ENCODE measurements around the gene PAX7.

PAX7 gene

GRCh38 chr1:18638835-18639364, 8.3 kb downstream of the PAX7 start:
- DNase-seq (ENCODE audit: low read depth), result no peak
- H3K4me3 ChIP-seq (ENCODE audit: low read depth, low read length), result no peak overlapping the region

GRCh38 chr1:18639368-18640055, 8.9 kb downstream of the PAX7 start:
- DNase-seq (ENCODE audit: low read depth), result no peak
- no peak overlapping the region for H3K4me3 ChIP-seq (ENCODE audit: low read depth, low read length)

- no peak for DNase-seq (ENCODE audit: low read depth)
- no peak overlapping the region for H3K4me3 ChIP-seq (ENCODE audit: low read depth, low read length)
Observed at GRCh38 chr1:18640228-18641004, 9.8 kb downstream of the PAX7 start.

GRCh38 chr1:18641005-18641941, 10.6 kb downstream of the PAX7 start:
- no peak for DNase-seq (ENCODE audit: low read depth)
- no peak overlapping the region for H3K4me3 ChIP-seq (ENCODE audit: low read depth, low read length)

- no peak for DNase-seq (ENCODE audit: low read depth)
- H3K4me3 ChIP-seq (ENCODE audit: low read depth, low read length), result no peak overlapping the region
Observed at GRCh38 chr1:18642278-18643095, 11.8 kb downstream of the PAX7 start.

- DNase-seq (ENCODE audit: low read depth), result no peak
- peak overlapping the region; percentile 9 for H3K4me3 ChIP-seq (ENCODE audit: low read depth, low read length)
Observed at GRCh38 chr1:18643154-18644012, 12.7 kb downstream of the PAX7 start.

GRCh38 chr1:18644013-18644399, 13.4 kb downstream of the PAX7 start:
- no peak for DNase-seq (ENCODE audit: low read depth)
- no peak overlapping the region for H3K4me3 ChIP-seq (ENCODE audit: low read depth, low read length)

- no peak overlapping the region for H3K4me3 ChIP-seq (ENCODE audit: low read depth, low read length)
- DNase-seq (ENCODE audit: low read depth), result no peak
Observed at GRCh38 chr1:18644446-18644845, 13.8 kb downstream of the PAX7 start.

- DNase-seq (ENCODE audit: low read depth), result no peak
- no peak overlapping the region for H3K4me3 ChIP-seq (ENCODE audit: low read depth, low read length)
Observed at GRCh38 chr1:18644973-18645746, 14.5 kb downstream of the PAX7 start.

GRCh38 chr1:18645747-18646090, 15.1 kb downstream of the PAX7 start:
- DNase-seq (ENCODE audit: low read depth), result no peak
- no peak overlapping the region for H3K4me3 ChIP-seq (ENCODE audit: low read depth, low read length)

GRCh38 chr1:18646091-18646785, 15.6 kb downstream of the PAX7 start:
- DNase-seq (ENCODE audit: low read depth), result no peak
- no peak overlapping the region for H3K4me3 ChIP-seq (ENCODE audit: low read depth, low read length)

GRCh38 chr1:18646786-18647410, 16.3 kb downstream of the PAX7 start:
- no peak for DNase-seq (ENCODE audit: low read depth)
- no peak overlapping the region for H3K4me3 ChIP-seq (ENCODE audit: low read depth, low read length)

GRCh38 chr1:18647681-18648214, 17.1 kb downstream of the PAX7 start:
- no peak for DNase-seq (ENCODE audit: low read depth)

GRCh38 chr1:18649693-18650370, 19.2 kb downstream of the PAX7 start:
- DNase-seq (ENCODE audit: low read depth), result no peak
- no peak overlapping the region for H3K4me3 ChIP-seq (ENCODE audit: low read depth, low read length)

More at GRCh38 chr1:18647681-18648214, 17.1 kb downstream of the PAX7 start:
- H3K4me3 ChIP-seq (ENCODE audit: low read depth, low read length), result no peak overlapping the region

GRCh38 chr1:18651713-18652112, 21.1 kb downstream of the PAX7 start:
- no peak overlapping the region for H3K4me3 ChIP-seq (ENCODE audit: low read depth, low read length)
- DNase-seq (ENCODE audit: low read depth), result no peak

- no peak for DNase-seq (ENCODE audit: low read depth)
- no peak overlapping the region for H3K4me3 ChIP-seq (ENCODE audit: low read depth, low read length)
Observed at GRCh38 chr1:18652791-18653190, 22.1 kb downstream of the PAX7 start.

Measured in skeletal muscle cell (primary cell).